Esophagus squamous epithelium (tissue), 5 donors: ENCODE measurements around the gene HDAC3. TPM values are rescaled to one million over a fixed set of nuclear protein-coding genes. Genes with fewer than 3 reads are reported as not detected.

ENCODE experiments used
- DNase-seq: peaks from one replicate; lab custom pipeline; 2025; lab: John Stamatoyannopoulos, UW
- H3K27ac ChIP-seq, 4 donors: fragments of 200-600 bp; sonication (generic); one replicate each; pipeline ENCODE4 v1.5.1; 2016 to 2019; ENCODE audit warnings: mild to moderate bottlenecking in 1 of 4
- H3K27me3 ChIP-seq, 4 donors: fragments of 200-600 bp; sonication (generic); 1 replicate in 3 of 4; 2 replicates in 1 of 4; pipeline versions ENCODE4 v1.5.1 to v1.6.0; 2017 to 2021; ENCODE audit warnings: antibody characterized with exemption in 1 of 4
- H3K36me3 ChIP-seq, 3 donors: fragments of 200-600 bp; sonication (generic); one replicate each; pipeline ENCODE4 v1.5.1; 2016 to 2019
- H3K4me1 ChIP-seq, 3 donors: fragments of 200-600 bp; sonication (generic); one replicate each; pipeline ENCODE4 v1.5.1; 2017 to 2019
- H3K4me3 ChIP-seq, 4 donors: fragments of 200-600 bp; sonication (generic); 1 replicate in 3 of 4; 2 replicates in 1 of 4; pipeline ENCODE4 v1.5.1; 2016 to 2019; ENCODE audit warnings: mild to moderate bottlenecking in 2 of 4, moderate library complexity in 1 of 4
- H3K9me3 ChIP-seq, 3 donors: fragments of 200-600 bp; sonication (generic); one replicate each; pipeline ENCODE4 v1.5.1; 2016 to 2019
- CTCF ChIP-seq, 6 experiments: fragments of 450-650 bp in 4 of 6; fragments of 200-600 bp in 2 of 6; sonication (generic) in 2 of 6; IDR thresholded peaks; one replicate each; pipeline ENCODE4 v1.5.1; 2016 to 2019; ENCODE audit warnings: antibody characterized with exemption in 6 of 6, mild to moderate bottlenecking in 4 of 6, moderate library complexity in 4 of 6
- POLR2A ChIP-seq, 4 donors: fragments of 450-650 bp; IDR thresholded peaks; one replicate each; pipeline ENCODE4 v1.6.1; 2017; ENCODE audit warnings: antibody characterized with exemption in 4 of 4, mild to moderate bottlenecking in 4 of 4, moderate library complexity in 3 of 4
- WGBS, 2 donors: methylation state at CpG; one replicate each; pipeline ENCODE4 v1.1.5; 2018; 5-methylcytosine and 5-hydroxymethylcytosine counted together
- intact Hi-C: fragments of 100-400 bp; cut with DNase I; formaldehyde crosslinking; loops from one replicate; pipeline ENCODE4 v1.15.0; 2022
- total RNA-seq, 4 donors: library from RNA; depleted of rRNA; stranded (reverse); fragments of >200 nt; gene quantifications; one replicate each; pipeline ENCODE4 v1.1.0, GENCODE V29; 2016
- donor health status: DM: yes; HTN: yes; CAD: no.

Gene HDAC3
- total RNA-seq, 4 donors from 2014 or later = 33.0 to 60.8 (median 40.4) TPM

- intact Hi-C loops = no loop called here
- H3K36me3 ChIP-seq = peaks cover 13 to 53% (median 22%) of the 10 kb centered on the region in 3 donors
- H3K4me1 ChIP-seq = peaks cover 22 to 37% (median 24%) of the 10 kb centered on the region in 3 donors
- H3K4me3 ChIP-seq = no peak overlapping the region
- TF ChIP-seq CTCF (IDR thresholded peaks at IDR 0.05) = no peak
- no peak for TF ChIP-seq POLR2A (IDR thresholded peaks at IDR 0.05)
- no peak for DNase-seq
- H3K9me3 ChIP-seq = no peaks in the 10 kb centered on the region
- WGBS, 2 donors = 83 to 84% methylated on average over 2 of the region's 2 CpGs
- no peak overlapping the region for H3K27ac ChIP-seq
- H3K27me3 ChIP-seq = no peaks in the 10 kb centered on the region
Observed at GRCh38 chr5:141632650-141633049, 4.0 kb downstream of the HDAC3 start.

DNA sequence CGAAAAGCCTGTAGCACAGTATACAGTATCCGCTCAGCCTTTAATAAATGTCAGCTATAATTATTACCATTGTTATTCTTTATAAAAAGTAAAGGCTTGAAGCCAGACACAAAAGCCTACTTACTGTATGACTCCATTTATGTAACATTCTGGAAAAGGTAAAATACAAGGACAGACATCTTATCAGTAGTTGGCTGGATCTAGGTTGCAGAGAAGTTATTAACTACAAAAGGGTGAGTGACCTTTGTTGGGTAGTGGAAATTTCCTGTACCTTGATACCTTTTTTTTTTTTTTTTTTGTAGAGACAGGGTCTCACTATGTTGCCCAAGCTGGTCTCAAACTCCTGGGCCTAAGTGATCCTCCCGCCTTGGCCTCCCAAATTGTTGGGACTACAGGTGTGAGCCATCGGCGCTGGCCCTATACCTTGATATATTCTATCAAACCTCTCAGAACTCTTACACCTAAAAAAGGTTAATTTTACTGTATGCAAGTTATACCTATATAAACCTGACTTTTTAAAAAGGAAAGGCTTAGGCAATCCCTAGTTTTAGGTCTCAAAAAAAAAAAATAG lies 6.0 kb downstream of the HDAC3 start:
- intact Hi-C loops = no loop called here
- 96% methylated on average over 5 of the region's 5 CpGs for WGBS, 2 donors
- H3K27ac ChIP-seq = no peak overlapping the region

DNA sequence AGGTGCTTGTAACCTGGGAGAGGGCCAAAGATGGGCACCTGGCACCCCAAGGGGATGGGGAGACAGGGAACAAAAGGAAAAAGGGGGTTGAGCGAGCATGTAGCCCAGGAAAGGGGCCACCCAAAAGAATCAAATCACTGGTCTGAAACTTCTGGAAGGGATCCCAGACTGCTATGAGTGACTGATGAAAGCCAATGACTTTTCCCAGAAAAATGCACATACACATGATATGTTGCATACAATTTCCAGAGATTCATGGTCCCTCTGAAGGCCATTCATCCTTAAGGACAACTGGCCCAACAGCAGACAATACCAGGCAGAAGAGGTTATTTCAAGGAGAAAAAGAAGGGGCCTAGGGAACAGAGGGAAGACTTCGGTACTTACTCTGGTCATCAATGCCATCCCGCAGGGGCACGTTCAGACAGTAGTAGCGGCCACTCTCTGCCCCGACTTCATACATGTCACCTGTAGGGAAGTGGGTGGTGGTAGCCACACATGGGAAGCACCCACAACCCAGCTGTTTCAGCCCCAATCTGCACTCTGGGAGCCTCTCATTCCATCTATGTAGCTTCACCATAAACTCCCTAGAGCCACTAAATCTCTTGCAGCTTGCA lies 8.4 kb downstream of the HDAC3 start:
- Histone ChIP-seq H3K4me1 (peaks cover 0 to 7% (median 4%) of the 10 kb centered on the region in 3 donors), H3K27me3 (no peaks in the 10 kb centered on the region), H3K4me3 (no peak overlapping the region), H3K36me3 (peaks cover 30 to 91% (median 40%) of the 10 kb centered on the region in 3 donors), H3K9me3 (no peaks in the 10 kb centered on the region), H3K27ac (no peak overlapping the region)
- intact Hi-C loops = no loop called here
- 90 to 92% methylated on average over 6 of the region's 6 CpGs for WGBS, 2 donors
- TF ChIP-seq POLR2A (IDR thresholded peaks at IDR 0.05) (no peak), CTCF (IDR thresholded peaks at IDR 0.05) (no peak)
- DNase-seq = no peak

More for the DNA sequence above, 6.0 kb downstream of the HDAC3 start:
- Histone ChIP-seq H3K27me3 (no peaks in the 10 kb centered on the region), H3K36me3 (peaks cover 23 to 73% (median 24%) of the 10 kb centered on the region in 3 donors), H3K9me3 (no peaks in the 10 kb centered on the region), H3K4me3 (no peak overlapping the region), H3K4me1 (peaks cover 11 to 23% (median 17%) of the 10 kb centered on the region in 3 donors)
- DNase-seq = no peak
- TF ChIP-seq CTCF (IDR thresholded peaks at IDR 0.05) = no peak
- no peak for TF ChIP-seq POLR2A (IDR thresholded peaks at IDR 0.05)

GRCh38 chr5:141623611-141624010 lies 13.0 kb downstream of the HDAC3 start:
- peaks cover 18 to 89% (median 55%) of the 10 kb centered on the region in 3 donors for H3K36me3 ChIP-seq
- DNase-seq = no peak
- peak overlapping the region in 1 of 4 donors; percentile 9 for H3K27ac ChIP-seq
- H3K27me3 ChIP-seq = no peaks in the 10 kb centered on the region
- 57 to 79% methylated on average over 5 of the region's 5 CpGs for WGBS, 2 donors
- no peaks in the 10 kb centered on the region for H3K9me3 ChIP-seq
- no peak for TF ChIP-seq POLR2A (IDR thresholded peaks at IDR 0.05)
- no peak for TF ChIP-seq CTCF (IDR thresholded peaks at IDR 0.05)
- intact Hi-C loops = no loop called here
- H3K4me3 ChIP-seq = no peak overlapping the region
- peaks cover 0 to 10% (median 3%) of the 10 kb centered on the region in 3 donors for H3K4me1 ChIP-seq

GRCh38 chr5:141623186-141623585 lies 13.5 kb downstream of the HDAC3 start:
- intact Hi-C loops = no loop called here
- H3K27ac ChIP-seq = peak overlapping the region in 1 of 4 donors; percentile 9
- H3K36me3 ChIP-seq = peaks cover 14 to 85% (median 51%) of the 10 kb centered on the region in 3 donors
- no peak for DNase-seq
- no peak overlapping the region for H3K4me3 ChIP-seq
- H3K9me3 ChIP-seq = no peaks in the 10 kb centered on the region
- no peaks in the 10 kb centered on the region for H3K27me3 ChIP-seq
- no peak for TF ChIP-seq POLR2A (IDR thresholded peaks at IDR 0.05)
- no peak for TF ChIP-seq CTCF (IDR thresholded peaks at IDR 0.05)
- peaks cover 0 to 11% (median 3%) of the 10 kb centered on the region in 3 donors for H3K4me1 ChIP-seq
